GM23338 (cell line): ENCODE measurements around the gene FBLN2. TPM values are rescaled to one million over a fixed set of nuclear protein-coding genes. Genes with fewer than 3 reads are reported as not detected.

Experiments used
- ATAC-seq: fragments of 200-7000 bp; cut with Tn5 transposase; 3 replicates; pipeline ENCODE4 v1.9.1; 2020
- DNase-seq: peaks from one replicate; pipeline ENCODE4 v3.0.0-alpha.2; 2015; ENCODE audit warnings: low spot score
- H2AFZ ChIP-seq: fragments of 200-600 bp; sonication (generic); 2 replicates; pipeline ENCODE4 v1.8.0; 2016; ENCODE audit warnings: antibody characterized with exemption, mild to moderate bottlenecking, moderate library complexity
- H3F3A ChIP-seq: fragments of 200-600 bp; sonication (generic); replicated peaks from 2 replicates; pipeline ENCODE4 v1.8.0; 2017; ENCODE audit warnings: antibody characterized with exemption, mixed run types, low read depth
- H3K27ac ChIP-seq: fragments of 200-600 bp; sonication (generic); 2 replicates; pipeline ENCODE4 v1.6.1; 2016; ENCODE audit warnings: low read depth
- H3K27me3 ChIP-seq: fragments of 200-600 bp; sonication (generic); 2 replicates; pipeline ENCODE4 v1.8.0; 2016; ENCODE audit warnings: mild to moderate bottlenecking, mixed run types, moderate library complexity; ENCODE audit not compliant: insufficient read depth
- H3K36me3 ChIP-seq: fragments of 200-600 bp; sonication (generic); 2 replicates; pipeline ENCODE4 v1.8.0; 2016; ENCODE audit warnings: mild to moderate bottlenecking; ENCODE audit not compliant: insufficient read depth
- H3K4me1 ChIP-seq: fragments of 200-600 bp; sonication (generic); 2 replicates; pipeline ENCODE4 v1.8.0; 2016; ENCODE audit warnings: mild to moderate bottlenecking, moderate library complexity; ENCODE audit not compliant: insufficient read depth
- H3K4me2 ChIP-seq: fragments of 200-600 bp; sonication (generic); 2 replicates; pipeline ENCODE4 v1.7.1; 2017; ENCODE audit warnings: mixed run types
- H3K4me3 ChIP-seq: fragments of 200-600 bp; sonication (generic); 2 replicates; pipeline ENCODE4 v1.6.1; 2016; ENCODE audit warnings: mixed run types
- H3K79me2 ChIP-seq: fragments of 200-600 bp; sonication (generic); replicated peaks from 2 replicates; pipeline ENCODE4 v1.8.0; 2017; ENCODE audit warnings: mild to moderate bottlenecking; ENCODE audit not compliant: insufficient read depth
- H3K9me2 ChIP-seq: fragments of 200-600 bp; sonication (generic); 2 replicates; pipeline ENCODE4 v1.8.0; 2017; ENCODE audit not compliant: insufficient read depth
- H4K20me1 ChIP-seq: fragments of 200-600 bp; sonication (generic); replicated peaks from 2 replicates; pipeline ENCODE4 v1.8.0; 2017; ENCODE audit warnings: mild to moderate bottlenecking; ENCODE audit not compliant: insufficient read depth
- H3K27ac Mint-ChIP-seq: 2 replicates; pipeline ENCODE4 v1.8.0; 2020; ENCODE audit warnings: inconsistent platforms, mild to moderate bottlenecking, moderate library complexity, mixed read lengths
- H3K27me3 Mint-ChIP-seq: 3 replicates; pipeline ENCODE4 v1.8.0; 2022; ENCODE audit warnings: low read depth, mild to moderate bottlenecking, moderate library complexity, mixed read lengths, inconsistent platforms; ENCODE audit not compliant: insufficient read depth, poor library complexity
- H3K36me3 Mint-ChIP-seq: 3 replicates; pipeline ENCODE4 v1.8.0; 2021; ENCODE audit warnings: low read depth, mild to moderate bottlenecking, inconsistent platforms, moderate library complexity, mixed read lengths
- H3K4me1 Mint-ChIP-seq: 3 replicates; pipeline ENCODE4 v1.8.0; 2020; ENCODE audit warnings: mild to moderate bottlenecking, inconsistent platforms, mixed read lengths
- H3K4me3 Mint-ChIP-seq: 3 replicates; pipeline ENCODE4 v1.8.0; 2021; ENCODE audit warnings: moderate library complexity, mild to moderate bottlenecking, inconsistent platforms, mixed read lengths
- H3K9me3 Mint-ChIP-seq: 3 replicates; pipeline ENCODE4 v1.8.0; 2020; ENCODE audit warnings: moderate library complexity, mild to moderate bottlenecking, inconsistent platforms, mixed read lengths
- CTCF ChIP-seq, 2 experiments: fragments of 200-600 bp in 1 of 2; sonication (generic) in 1 of 2; conservative IDR thresholded peaks; 2 replicates each; pipeline versions ENCODE4 v1.5.1 to v1.6.1; 2016 to 2017; ENCODE audit warnings: antibody characterized with exemption in 2 of 2, low read depth in 2 of 2, mild to moderate bottlenecking in 2 of 2, moderate library complexity in 1 of 2
- EZH2 ChIP-seq: fragments of 200-600 bp; sonication (generic); IDR thresholded peaks from one replicate; pipeline ENCODE4 v1.8.0; 2017; ENCODE audit warnings: antibody characterized with exemption, mild to moderate bottlenecking, low read depth; ENCODE audit not compliant: unreplicated experiment
- EZH2phosphoT487 ChIP-seq: fragments of 200-600 bp; sonication (generic); IDR thresholded peaks from one replicate; pipeline ENCODE4 v1.8.1; 2018; ENCODE audit warnings: antibody characterized with exemption; ENCODE audit not compliant: unreplicated experiment
- NANOG ChIP-seq: IDR thresholded peaks from 2 replicates; pipeline ENCODE4 v1.6.1; 2016; ENCODE audit warnings: antibody characterized with exemption, borderline replicate concordance
- POLR2AphosphoS5 ChIP-seq: IDR thresholded peaks from 2 replicates; pipeline ENCODE4 v1.6.1; 2016; ENCODE audit warnings: antibody characterized with exemption, low read depth
- REST ChIP-seq: IDR thresholded peaks from one replicate; pipeline ENCODE4 v1.6.1; 2018; ENCODE audit warnings: antibody characterized with exemption; ENCODE audit not compliant: unreplicated experiment
- STAT1 ChIP-seq: IDR thresholded peaks from one replicate; pipeline ENCODE4 v1.6.1; 2016; ENCODE audit warnings: antibody characterized with exemption; ENCODE audit not compliant: unreplicated experiment
- ZNF114 ChIP-seq: fragments of 250-450 bp; sonication (Bioruptor Pico); IDR thresholded peaks from 2 replicates; pipeline ENCODE4 v1.5.0; 2020; ENCODE audit warnings: mild to moderate bottlenecking, moderate library complexity
- ZNF462 ChIP-seq: fragments of 250-450 bp; sonication (Bioruptor Pico); IDR thresholded peaks from 2 replicates; pipeline ENCODE4 v1.5.0; 2020; ENCODE audit warnings: mild to moderate bottlenecking, moderate library complexity
- polyA plus RNA-seq: library from polyadenylated mRNA; unstranded; fragments of >200 nt; fragmentation: Nextera tagmentation; extraction: Ambion mirVana; gene quantifications from 2 replicates; pipeline ENCODE4 v1.2.1, GENCODE V29; 2016
- total RNA-seq: library from RNA; depleted of rRNA; stranded (reverse); fragments of >200 nt; shearing (Covaris generic); gene quantifications from 2 replicates; pipeline ENCODE4 v1.2.3, GENCODE V29; 2014

Gene FBLN2
- total and polyA plus RNA-seq, 2 experiments from 2014 or later, result 18.8 to 26.8 TPM

GRCh38 chr3:13637953-13638352, 89.0 kb downstream of the FBLN2 start:
- H3K27me3 Mint-ChIP-seq, result peaks cover 4% of the 10 kb centered on the region
- TF ChIP-seq REST (no peak), NANOG (no peak), ZNF114 (CRISPR knock-in tag) (no peak), EZH2phosphoT487 (no peak), POLR2AphosphoS5 (no peak), STAT1 (no peak), ZNF462 (CRISPR knock-in tag) (no peak), EZH2 (no peak), CTCF (conservative IDR thresholded peaks at IDR 0.05; ENCODE audit: low read depth in 2 of 2) (no peak)
- no peak overlapping the region for H3K27ac Mint-ChIP-seq
- H3K27me3 ChIP-seq, result no peaks in the 10 kb centered on the region
- no peak overlapping the region for H3K4me2 ChIP-seq
- DNase-seq (no peak), ATAC-seq (no peak)
- no peak overlapping the region for H2AFZ ChIP-seq
- H3K4me1 ChIP-seq, result no peaks in the 10 kb centered on the region
- H3F3A ChIP-seq, result no peaks in the 10 kb centered on the region
- H3K9me3 Mint-ChIP-seq, result no peaks in the 10 kb centered on the region; the same call in 2 of the 3 replicates
- no peak overlapping the region for H3K4me3 Mint-ChIP-seq
- no peak overlapping the region for H3K4me3 ChIP-seq
- H3K9me2 ChIP-seq, result no peaks in the 10 kb centered on the region
- no peaks in the 10 kb centered on the region for H4K20me1 ChIP-seq
- H3K36me3 Mint-ChIP-seq, result no peaks in the 10 kb centered on the region
- no peak overlapping the region for H3K27ac ChIP-seq
- H3K79me2 ChIP-seq, result no peaks in the 10 kb centered on the region
- no peaks in the 10 kb centered on the region for H3K36me3 ChIP-seq
- no peaks in the 10 kb centered on the region for H3K4me1 Mint-ChIP-seq
